Measurements from ENCODE around the gene WDR44.

GRCh38 chrX:118484216-118484903, 138.5 kb downstream of the WDR44 start:
- TF ChIP-seq EZH2phosphoT487 (IDR thresholded peaks at IDR 0.05; ENCODE audit: borderline replicate concordance, low read length) (no peak), CTCF (IDR thresholded peaks at IDR 0.05; ENCODE audit: low read depth, low read length, poor library complexity, severe bottlenecking) (no peak)

Data from DOHH2 (cell line).